Esophagus muscularis mucosa (tissue), 3 donors: ENCODE measurements around the gene HOXB7.

Experiments used
- POLR2AphosphoS5 ChIP-seq, 2 donors: sonication (generic); formaldehyde crosslinking; IDR thresholded peaks; one replicate each; pipeline ENCODE4 v1.6.1; 2017; ENCODE audit warnings: antibody characterized with exemption in 2 of 2
- TF ChIP-seq, protein P1 (sequence below), 3 experiments: fragments of 200-600 bp in 2 of 3; fragments of 450-650 bp in 1 of 3; sonication (generic) in 2 of 3; IDR thresholded peaks; one replicate each; pipeline ENCODE4 v1.5.1; 2017 to 2019; ENCODE audit warnings: antibody characterized with exemption in 3 of 3, mild to moderate bottlenecking in 2 of 3, moderate library complexity in 1 of 3

DNA sequence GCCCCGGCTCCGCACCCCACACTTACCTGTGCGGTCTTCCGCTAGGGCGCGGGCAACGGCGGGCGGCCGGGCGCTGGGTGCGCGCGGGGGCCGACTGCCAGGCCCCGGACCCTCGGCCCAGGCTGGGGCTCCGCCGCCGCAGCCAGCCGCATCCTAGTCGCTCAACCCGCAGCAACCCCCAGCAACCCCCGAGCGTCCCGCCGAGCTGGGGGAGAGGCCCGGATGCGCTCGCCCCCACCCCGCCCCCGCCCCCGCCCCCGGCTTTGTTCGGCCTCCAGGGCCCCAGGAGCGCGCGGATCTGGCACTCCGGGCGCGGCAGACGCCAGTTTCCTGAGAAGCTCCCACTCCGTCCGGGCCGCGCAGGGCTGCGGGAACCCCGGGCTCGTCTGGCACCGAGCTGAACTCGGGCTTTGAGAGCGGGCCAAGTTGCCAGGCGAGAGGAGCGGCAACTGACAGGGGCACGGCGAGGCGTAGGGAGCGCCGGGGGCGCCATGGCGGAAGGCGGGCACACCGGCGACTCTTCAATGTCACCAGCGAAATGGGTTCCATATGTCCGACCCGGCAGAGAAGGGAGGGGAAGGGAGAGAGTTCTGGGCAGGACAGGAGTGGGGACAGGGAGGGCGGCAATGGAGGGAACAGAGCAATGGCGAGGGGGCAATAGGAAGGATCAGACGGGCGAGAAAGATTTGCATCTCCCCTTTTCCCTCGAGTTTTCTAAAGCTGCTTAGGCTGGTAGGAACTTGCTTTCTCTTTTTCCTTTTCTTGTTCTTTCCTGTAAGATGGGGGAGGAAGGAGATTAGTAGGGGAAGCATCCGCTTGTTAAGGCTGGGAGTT is 46.4 kb downstream of the HOXB7 start:
- TF ChIP-seq, protein P1, sequence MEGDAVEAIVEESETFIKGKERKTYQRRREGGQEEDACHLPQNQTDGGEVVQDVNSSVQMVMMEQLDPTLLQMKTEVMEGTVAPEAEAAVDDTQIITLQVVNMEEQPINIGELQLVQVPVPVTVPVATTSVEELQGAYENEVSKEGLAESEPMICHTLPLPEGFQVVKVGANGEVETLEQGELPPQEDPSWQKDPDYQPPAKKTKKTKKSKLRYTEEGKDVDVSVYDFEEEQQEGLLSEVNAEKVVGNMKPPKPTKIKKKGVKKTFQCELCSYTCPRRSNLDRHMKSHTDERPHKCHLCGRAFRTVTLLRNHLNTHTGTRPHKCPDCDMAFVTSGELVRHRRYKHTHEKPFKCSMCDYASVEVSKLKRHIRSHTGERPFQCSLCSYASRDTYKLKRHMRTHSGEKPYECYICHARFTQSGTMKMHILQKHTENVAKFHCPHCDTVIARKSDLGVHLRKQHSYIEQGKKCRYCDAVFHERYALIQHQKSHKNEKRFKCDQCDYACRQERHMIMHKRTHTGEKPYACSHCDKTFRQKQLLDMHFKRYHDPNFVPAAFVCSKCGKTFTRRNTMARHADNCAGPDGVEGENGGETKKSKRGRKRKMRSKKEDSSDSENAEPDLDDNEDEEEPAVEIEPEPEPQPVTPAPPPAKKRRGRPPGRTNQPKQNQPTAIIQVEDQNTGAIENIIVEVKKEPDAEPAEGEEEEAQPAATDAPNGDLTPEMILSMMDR (IDR thresholded peaks at IDR 0.05) = no peak
- TF ChIP-seq POLR2AphosphoS5 (IDR thresholded peaks at IDR 0.05) = peak; percentile 32 to 61
